Measurements from ENCODE around the gene LYRM9. TPM values are rescaled to one million over a fixed set of nuclear protein-coding genes. Genes with fewer than 3 reads are reported as not detected.

The LYRM9 gene
- total and polyA plus RNA-seq, 9 of the 15 experiments (the other 6 are each of a cell fraction or from before 2014, with no cell fraction given) = 0.98 to 4.7 (median 1.8) TPM

DNA sequence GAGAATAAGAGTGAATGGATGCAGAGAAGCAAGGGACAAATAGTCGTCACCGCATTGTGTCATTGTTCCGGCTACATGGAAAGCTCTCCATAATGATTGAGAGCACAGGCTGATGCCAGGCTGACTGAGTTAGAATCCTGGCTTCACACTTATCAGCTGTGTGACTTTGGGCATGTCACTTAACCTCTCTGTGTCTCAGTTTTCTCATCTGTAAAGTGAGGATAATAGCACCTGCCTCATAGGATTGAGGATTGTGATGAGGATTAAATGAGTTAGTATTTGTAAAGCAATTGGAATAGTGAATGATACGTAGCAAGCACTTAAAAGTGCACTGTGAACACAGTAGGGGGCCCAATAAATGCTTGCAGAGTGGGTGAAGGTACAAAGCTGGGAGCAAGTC is 45.7 kb upstream of the LYRM9 start (continued):
- TF ChIP-seq, protein P1, sequence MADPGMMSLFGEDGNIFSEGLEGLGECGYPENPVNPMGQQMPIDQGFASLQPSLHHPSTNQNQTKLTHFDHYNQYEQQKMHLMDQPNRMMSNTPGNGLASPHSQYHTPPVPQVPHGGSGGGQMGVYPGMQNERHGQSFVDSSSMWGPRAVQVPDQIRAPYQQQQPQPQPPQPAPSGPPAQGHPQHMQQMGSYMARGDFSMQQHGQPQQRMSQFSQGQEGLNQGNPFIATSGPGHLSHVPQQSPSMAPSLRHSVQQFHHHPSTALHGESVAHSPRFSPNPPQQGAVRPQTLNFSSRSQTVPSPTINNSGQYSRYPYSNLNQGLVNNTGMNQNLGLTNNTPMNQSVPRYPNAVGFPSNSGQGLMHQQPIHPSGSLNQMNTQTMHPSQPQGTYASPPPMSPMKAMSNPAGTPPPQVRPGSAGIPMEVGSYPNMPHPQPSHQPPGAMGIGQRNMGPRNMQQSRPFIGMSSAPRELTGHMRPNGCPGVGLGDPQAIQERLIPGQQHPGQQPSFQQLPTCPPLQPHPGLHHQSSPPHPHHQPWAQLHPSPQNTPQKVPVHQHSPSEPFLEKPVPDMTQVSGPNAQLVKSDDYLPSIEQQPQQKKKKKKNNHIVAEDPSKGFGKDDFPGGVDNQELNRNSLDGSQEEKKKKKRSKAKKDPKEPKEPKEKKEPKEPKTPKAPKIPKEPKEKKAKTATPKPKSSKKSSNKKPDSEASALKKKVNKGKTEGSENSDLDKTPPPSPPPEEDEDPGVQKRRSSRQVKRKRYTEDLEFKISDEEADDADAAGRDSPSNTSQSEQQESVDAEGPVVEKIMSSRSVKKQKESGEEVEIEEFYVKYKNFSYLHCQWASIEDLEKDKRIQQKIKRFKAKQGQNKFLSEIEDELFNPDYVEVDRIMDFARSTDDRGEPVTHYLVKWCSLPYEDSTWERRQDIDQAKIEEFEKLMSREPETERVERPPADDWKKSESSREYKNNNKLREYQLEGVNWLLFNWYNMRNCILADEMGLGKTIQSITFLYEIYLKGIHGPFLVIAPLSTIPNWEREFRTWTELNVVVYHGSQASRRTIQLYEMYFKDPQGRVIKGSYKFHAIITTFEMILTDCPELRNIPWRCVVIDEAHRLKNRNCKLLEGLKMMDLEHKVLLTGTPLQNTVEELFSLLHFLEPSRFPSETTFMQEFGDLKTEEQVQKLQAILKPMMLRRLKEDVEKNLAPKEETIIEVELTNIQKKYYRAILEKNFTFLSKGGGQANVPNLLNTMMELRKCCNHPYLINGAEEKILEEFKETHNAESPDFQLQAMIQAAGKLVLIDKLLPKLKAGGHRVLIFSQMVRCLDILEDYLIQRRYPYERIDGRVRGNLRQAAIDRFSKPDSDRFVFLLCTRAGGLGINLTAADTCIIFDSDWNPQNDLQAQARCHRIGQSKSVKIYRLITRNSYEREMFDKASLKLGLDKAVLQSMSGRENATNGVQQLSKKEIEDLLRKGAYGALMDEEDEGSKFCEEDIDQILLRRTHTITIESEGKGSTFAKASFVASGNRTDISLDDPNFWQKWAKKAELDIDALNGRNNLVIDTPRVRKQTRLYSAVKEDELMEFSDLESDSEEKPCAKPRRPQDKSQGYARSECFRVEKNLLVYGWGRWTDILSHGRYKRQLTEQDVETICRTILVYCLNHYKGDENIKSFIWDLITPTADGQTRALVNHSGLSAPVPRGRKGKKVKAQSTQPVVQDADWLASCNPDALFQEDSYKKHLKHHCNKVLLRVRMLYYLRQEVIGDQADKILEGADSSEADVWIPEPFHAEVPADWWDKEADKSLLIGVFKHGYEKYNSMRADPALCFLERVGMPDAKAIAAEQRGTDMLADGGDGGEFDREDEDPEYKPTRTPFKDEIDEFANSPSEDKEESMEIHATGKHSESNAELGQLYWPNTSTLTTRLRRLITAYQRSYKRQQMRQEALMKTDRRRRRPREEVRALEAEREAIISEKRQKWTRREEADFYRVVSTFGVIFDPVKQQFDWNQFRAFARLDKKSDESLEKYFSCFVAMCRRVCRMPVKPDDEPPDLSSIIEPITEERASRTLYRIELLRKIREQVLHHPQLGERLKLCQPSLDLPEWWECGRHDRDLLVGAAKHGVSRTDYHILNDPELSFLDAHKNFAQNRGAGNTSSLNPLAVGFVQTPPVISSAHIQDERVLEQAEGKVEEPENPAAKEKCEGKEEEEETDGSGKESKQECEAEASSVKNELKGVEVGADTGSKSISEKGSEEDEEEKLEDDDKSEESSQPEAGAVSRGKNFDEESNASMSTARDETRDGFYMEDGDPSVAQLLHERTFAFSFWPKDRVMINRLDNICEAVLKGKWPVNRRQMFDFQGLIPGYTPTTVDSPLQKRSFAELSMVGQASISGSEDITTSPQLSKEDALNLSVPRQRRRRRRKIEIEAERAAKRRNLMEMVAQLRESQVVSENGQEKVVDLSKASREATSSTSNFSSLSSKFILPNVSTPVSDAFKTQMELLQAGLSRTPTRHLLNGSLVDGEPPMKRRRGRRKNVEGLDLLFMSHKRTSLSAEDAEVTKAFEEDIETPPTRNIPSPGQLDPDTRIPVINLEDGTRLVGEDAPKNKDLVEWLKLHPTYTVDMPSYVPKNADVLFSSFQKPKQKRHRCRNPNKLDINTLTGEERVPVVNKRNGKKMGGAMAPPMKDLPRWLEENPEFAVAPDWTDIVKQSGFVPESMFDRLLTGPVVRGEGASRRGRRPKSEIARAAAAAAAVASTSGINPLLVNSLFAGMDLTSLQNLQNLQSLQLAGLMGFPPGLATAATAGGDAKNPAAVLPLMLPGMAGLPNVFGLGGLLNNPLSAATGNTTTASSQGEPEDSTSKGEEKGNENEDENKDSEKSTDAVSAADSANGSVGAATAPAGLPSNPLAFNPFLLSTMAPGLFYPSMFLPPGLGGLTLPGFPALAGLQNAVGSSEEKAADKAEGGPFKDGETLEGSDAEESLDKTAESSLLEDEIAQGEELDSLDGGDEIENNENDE (IDR thresholded peaks at IDR 0.05; ENCODE audit: low read depth, low read length) = no peak
- no peak for TF ChIP-seq MYBL2 (IDR thresholded peaks at IDR 0.05; ENCODE audit: low read depth)
- no peak for TF ChIP-seq MYBL2 (CRISPR knock-in tag; IDR thresholded peaks at IDR 0.05; ENCODE audit: borderline replicate concordance)
- peak; percentile 64 for TF ChIP-seq BCOR (IDR thresholded peaks at IDR 0.05)

All from K562 (cell line).